CD4-positive, CD25-positive, alpha-beta regulatory T cell (primary cell): Measurements from ENCODE around the gene MCAT. TPM values are rescaled to one million over a fixed set of nuclear protein-coding genes. Genes with fewer than 3 reads are reported as not detected.
A peak's percentile ranks its signal among the peaks of the same experiment; 100 is the strongest.

Experiments
- ATAC-seq, 2 donors: fragments of 150-1000 bp; cut with Tn5 transposase; one replicate each; pipeline ENCODE4 v1.10.0; 2021; ENCODE audit warnings: low read depth in 2 of 2, moderate number of reproducible peaks in 2 of 2, moderate library complexity in 1 of 2
- DNase-seq, 3 donors: peaks; one replicate each; pipeline versions ENCODE4 v3.0.0 to v3.0.0-alpha.2; 2012 to 2022; ENCODE audit warnings: mixed read lengths in 1 of 3
- H3K27ac ChIP-seq: one replicate; pipeline ENCODE4 v1.7.0; 2013; ENCODE audit warnings: mild to moderate bottlenecking, low read length; ENCODE audit not compliant: insufficient read depth, poor library complexity, severe bottlenecking
- H3K27me3 ChIP-seq: one replicate; pipeline ENCODE4 v1.7.0; 2013; ENCODE audit warnings: low read length; ENCODE audit not compliant: control insufficient read depth, insufficient read depth
- H3K36me3 ChIP-seq: one replicate; pipeline ENCODE4 v1.7.0; 2013; ENCODE audit warnings: mild to moderate bottlenecking, low read length, moderate library complexity; ENCODE audit not compliant: control insufficient read depth, insufficient read depth
- H3K4me1 ChIP-seq: 2 replicates; pipeline ENCODE4 v1.7.0; 2013; ENCODE audit warnings: mild to moderate bottlenecking, low read length; ENCODE audit not compliant: insufficient read depth, control insufficient read depth, poor library complexity, severe bottlenecking
- H3K4me3 ChIP-seq: one replicate; pipeline ENCODE4 v1.7.0; 2013; ENCODE audit warnings: low read depth, mild to moderate bottlenecking, low read length, moderate library complexity
- H3K9me3 ChIP-seq, 2 experiments: 1 replicate in 1 of 2; 2 replicates in 1 of 2; pipeline ENCODE4 v1.7.0; 2013; ENCODE audit warnings: low read length in 2 of 2, mild to moderate bottlenecking in 1 of 2, moderate library complexity in 1 of 2; ENCODE audit not compliant: control insufficient read depth in 2 of 2
- H3K27ac Mint-ChIP-seq, 3 donors: one replicate each; pipeline ENCODE4 v1.8.0; 2020 to 2022; ENCODE audit warnings: mild to moderate bottlenecking in 3 of 3, mixed read lengths in 3 of 3, moderate library complexity in 2 of 3
- H3K27me3 Mint-ChIP-seq: one replicate; pipeline ENCODE4 v1.8.0; 2022; ENCODE audit warnings: mild to moderate bottlenecking, mixed read lengths
- H3K36me3 Mint-ChIP-seq: one replicate; pipeline ENCODE4 v1.8.0; 2020; ENCODE audit warnings: mixed read lengths
- H3K4me1 Mint-ChIP-seq, 4 donors: one replicate each; pipeline ENCODE4 v1.8.0; 2020 to 2022; ENCODE audit warnings: mixed read lengths in 4 of 4, mild to moderate bottlenecking in 1 of 4
- H3K4me3 Mint-ChIP-seq, 4 donors: one replicate each; pipeline ENCODE4 v1.8.0; 2020 to 2022; ENCODE audit warnings: mild to moderate bottlenecking in 4 of 4, mixed read lengths in 4 of 4, moderate library complexity in 3 of 4
- H3K9me3 Mint-ChIP-seq, 7 donors: one replicate each; pipeline ENCODE4 v1.8.0; 2020 to 2022; ENCODE audit warnings: mixed read lengths in 7 of 7, mild to moderate bottlenecking in 3 of 7, moderate library complexity in 2 of 7
- polyA plus RNA-seq, 4 donors: library from polyadenylated mRNA; unstranded; fragments of 300-500 nt; fragmentation: Illumina TruSeq; gene quantifications; one replicate each; pipeline ENCODE4 v1.2.3, GENCODE V29; 2021
- total RNA-seq: library from RNA; stranded (reverse); gene quantifications from one replicate; pipeline ENCODE4 v1.2.3, GENCODE V29; 2022

The MCAT gene
- total and polyA plus RNA-seq, 5 donors from 2014 or later = 5.4 to 9.8 (median 8.4) TPM

DNA sequence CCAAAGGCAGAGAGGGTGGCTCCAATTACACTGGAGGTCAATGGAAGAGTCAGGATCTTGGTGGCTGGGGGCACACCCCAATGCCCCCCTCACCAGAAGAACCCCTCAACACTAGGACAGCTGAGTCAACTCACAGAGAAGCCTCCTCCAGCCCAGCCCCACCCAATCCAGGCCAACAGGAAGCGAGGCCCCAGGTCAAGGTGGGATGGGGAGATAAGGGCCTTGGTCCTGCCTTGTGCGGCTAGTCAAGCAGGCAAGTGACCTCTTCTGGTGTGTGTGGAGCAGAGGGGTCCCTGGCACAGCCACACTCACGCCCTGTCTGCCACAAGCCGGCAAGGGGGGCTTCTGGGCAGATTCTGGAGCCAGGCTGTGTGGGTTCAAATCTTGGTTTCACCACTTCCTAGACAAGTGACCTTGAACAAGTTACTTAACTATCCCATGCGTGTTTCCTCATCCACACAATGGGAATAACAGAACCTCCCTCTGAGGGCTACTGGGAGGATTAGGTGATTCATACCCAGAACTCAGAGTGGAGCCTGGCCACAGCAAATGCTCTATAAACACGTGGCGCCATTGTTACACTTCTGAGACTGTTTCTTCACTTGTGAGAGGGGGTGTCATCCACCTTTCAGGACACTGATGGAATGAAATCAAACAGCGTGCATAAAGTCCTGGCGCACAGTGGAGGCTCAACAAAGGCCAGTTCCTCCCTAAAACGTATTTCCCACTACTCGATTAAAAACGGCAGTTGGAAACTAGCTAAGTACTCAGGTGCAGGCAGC lies 40.5 kb upstream of the MCAT start:
- Mint-ChIP-seq H3K4me3 (peak overlapping the region in 3 of 4 donors; percentile 70 to 88 (median 87)), H3K9me3 (peaks cover 0 to 1% (median 0%) of the 10 kb centered on the region in 7 donors), H3K27ac (peak overlapping the region in 1 of 3 donors; percentile 64), H3K4me1 (peaks cover 2 to 32% (median 15%) of the 10 kb centered on the region in 4 donors), H3K36me3 (peaks cover 3% of the 10 kb centered on the region), H3K27me3 (no peaks in the 10 kb centered on the region)
- Histone ChIP-seq H3K27ac (no peak overlapping the region), H3K4me1 (peaks cover 17% of the 10 kb centered on the region), H3K36me3 (peaks cover 9% of the 10 kb centered on the region), H3K9me3 (no peaks in the 10 kb centered on the region), H3K27me3 (no peaks in the 10 kb centered on the region), H3K4me3 (no peak overlapping the region)
- no peak for ATAC-seq
- DNase-seq = no peak

DNA sequence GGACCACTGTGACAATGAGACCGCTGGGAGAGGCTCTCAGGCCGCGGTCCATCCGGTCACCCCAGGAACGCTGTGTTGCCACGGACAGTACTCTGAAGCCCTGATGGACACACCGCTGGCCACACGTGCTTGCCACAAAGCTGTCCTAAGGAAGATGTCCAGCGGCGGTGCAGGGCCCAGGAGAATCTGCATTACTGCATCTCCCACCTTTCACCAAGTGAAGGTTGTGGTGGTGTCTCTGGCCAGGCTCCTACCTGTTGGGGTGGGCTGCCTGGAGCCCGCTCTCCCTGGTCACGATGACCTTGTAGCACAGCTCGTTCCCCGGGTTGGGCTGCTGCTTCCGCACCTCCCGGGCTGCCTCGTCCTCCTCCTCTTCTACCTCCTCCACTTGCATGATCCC lies 39.5 kb upstream of the MCAT start:
- peaks cover 14% of the 10 kb centered on the region for H3K4me1 ChIP-seq
- ATAC-seq = no peak
- H3K27me3 ChIP-seq = no peaks in the 10 kb centered on the region
- H3K9me3 Mint-ChIP-seq = peaks cover 0 to 1% (median 0%) of the 10 kb centered on the region in 7 donors
- H3K27ac ChIP-seq = no peak overlapping the region
- H3K4me3 Mint-ChIP-seq = no peak overlapping the region
- H3K9me3 ChIP-seq = no peaks in the 10 kb centered on the region
- H3K27me3 Mint-ChIP-seq = no peaks in the 10 kb centered on the region
- no peak for DNase-seq
- peaks cover 0 to 27% (median 12%) of the 10 kb centered on the region in 4 donors for H3K4me1 Mint-ChIP-seq
- peaks cover 3% of the 10 kb centered on the region for H3K36me3 Mint-ChIP-seq
- peaks cover 10% of the 10 kb centered on the region for H3K36me3 ChIP-seq
- no peak overlapping the region for H3K4me3 ChIP-seq
- H3K27ac Mint-ChIP-seq = peak overlapping the region in 1 of 3 donors; percentile 73

DNA sequence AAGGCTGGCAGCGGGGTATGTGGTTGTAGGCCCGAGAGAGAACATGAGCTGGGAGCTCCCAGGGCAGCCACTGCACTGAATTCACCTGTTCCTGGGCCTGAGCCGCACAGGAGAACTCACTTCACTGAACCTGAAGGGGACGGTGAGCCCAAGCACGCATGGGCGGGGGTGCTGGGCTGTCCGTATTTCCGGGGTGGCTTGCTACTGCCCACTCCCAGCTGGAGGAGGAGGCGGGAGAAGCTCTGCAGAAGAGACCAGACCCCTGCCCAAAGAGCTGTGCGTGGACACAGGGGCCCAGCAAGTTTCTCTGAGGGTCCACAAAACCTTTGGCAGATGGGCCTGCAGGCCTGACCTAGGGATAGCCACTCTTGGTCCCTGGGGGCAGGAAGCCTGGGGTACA lies 38.9 kb upstream of the MCAT start:
- peaks cover 3% of the 10 kb centered on the region for H3K36me3 Mint-ChIP-seq
- H3K36me3 ChIP-seq = peaks cover 10% of the 10 kb centered on the region
- H3K27ac Mint-ChIP-seq = no peak overlapping the region

DNA sequence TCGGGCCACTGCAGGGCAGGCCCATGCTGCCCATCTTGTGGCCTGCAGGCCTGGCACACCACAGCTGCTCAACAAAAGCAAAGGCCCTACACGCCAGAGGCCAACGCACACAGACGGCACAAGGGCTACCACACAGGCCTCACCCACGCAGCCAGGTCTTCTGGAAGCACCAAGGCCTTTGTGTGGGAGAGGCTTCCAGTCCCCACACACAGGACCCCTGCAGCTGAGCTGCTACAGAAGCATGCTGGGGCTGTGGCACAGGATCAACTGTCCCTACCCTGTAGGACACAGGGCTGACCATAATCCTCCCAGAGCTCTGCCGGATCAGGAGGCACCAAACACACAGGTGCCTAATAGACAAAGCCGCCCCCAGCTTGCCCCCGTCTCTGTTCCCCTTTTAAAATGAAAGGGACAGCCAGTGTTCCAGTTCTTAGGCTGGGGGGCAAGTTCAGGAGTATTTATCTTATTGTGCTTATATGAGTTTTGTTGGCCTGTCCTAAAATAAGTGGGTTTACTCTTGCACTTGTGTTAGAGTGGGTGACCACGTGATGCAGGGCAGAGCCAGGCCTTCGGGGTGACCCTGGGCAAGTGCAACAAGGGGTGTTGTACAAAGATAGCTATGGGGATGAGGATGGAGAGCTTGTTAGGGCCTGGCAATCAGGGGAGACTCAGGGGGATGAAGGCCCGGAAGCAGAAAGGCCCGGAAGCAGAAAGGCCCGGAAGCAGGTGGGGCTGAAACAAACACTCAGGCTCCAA lies 38.3 kb upstream of the MCAT start:
- peaks cover 3% of the 10 kb centered on the region for H3K36me3 Mint-ChIP-seq
- Histone ChIP-seq H3K27me3 (no peaks in the 10 kb centered on the region), H3K4me3 (no peak overlapping the region), H3K9me3 (no peaks in the 10 kb centered on the region), H3K4me1 (peaks cover 12% of the 10 kb centered on the region), H3K36me3 (peaks cover 10% of the 10 kb centered on the region), H3K27ac (no peak overlapping the region)
- H3K4me3 Mint-ChIP-seq = peak overlapping the region in 1 of 4 donors; percentile 52
- ATAC-seq (no peak), DNase-seq (no peak)
- H3K9me3 Mint-ChIP-seq = peaks cover 0 to 1% (median 0%) of the 10 kb centered on the region in 7 donors
- no peaks in the 10 kb centered on the region for H3K27me3 Mint-ChIP-seq
- H3K4me1 Mint-ChIP-seq = peaks cover 0 to 25% (median 11%) of the 10 kb centered on the region in 4 donors
- peak overlapping the region in 1 of 3 donors; percentile 42 for H3K27ac Mint-ChIP-seq

More for the DNA sequence above, 38.9 kb upstream of the MCAT start:
- DNase-seq = no peak
- H3K4me3 Mint-ChIP-seq = peak overlapping the region in 1 of 4 donors; percentile 52
- no peak overlapping the region for H3K27ac ChIP-seq
- H3K27me3 Mint-ChIP-seq = no peaks in the 10 kb centered on the region
- peaks cover 0 to 1% (median 0%) of the 10 kb centered on the region in 7 donors for H3K9me3 Mint-ChIP-seq
- H3K4me1 ChIP-seq = peaks cover 13% of the 10 kb centered on the region
- no peaks in the 10 kb centered on the region for H3K9me3 ChIP-seq
- H3K4me1 Mint-ChIP-seq = peaks cover 0 to 25% (median 11%) of the 10 kb centered on the region in 4 donors
- H3K4me3 ChIP-seq = no peak overlapping the region
- ATAC-seq = no peak
- no peaks in the 10 kb centered on the region for H3K27me3 ChIP-seq

DNA sequence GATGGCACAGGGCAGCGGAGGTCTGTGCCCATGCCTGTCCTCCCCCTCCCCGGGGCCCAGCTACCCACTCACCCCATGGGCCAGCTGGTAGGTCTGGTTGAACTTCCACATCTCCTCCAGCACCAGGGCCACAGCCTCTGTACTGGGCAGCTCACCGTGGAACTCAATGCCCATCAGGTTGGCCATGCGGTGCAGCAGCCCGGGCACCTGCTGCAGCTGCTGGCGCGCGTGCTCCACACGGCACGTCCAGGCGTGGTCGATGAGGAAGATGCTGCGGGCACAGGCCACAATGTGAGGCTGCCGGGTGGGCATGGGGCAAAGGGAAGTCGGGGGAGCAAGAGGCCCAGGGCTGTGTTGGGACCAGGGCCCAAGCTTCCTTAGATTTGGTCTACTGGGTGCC lies 37.5 kb upstream of the MCAT start:
- no peaks in the 10 kb centered on the region for H3K9me3 ChIP-seq
- peaks cover 0 to 19% (median 11%) of the 10 kb centered on the region in 4 donors for H3K4me1 Mint-ChIP-seq
- H3K4me3 Mint-ChIP-seq = no peak overlapping the region
- H3K27ac Mint-ChIP-seq = no peak overlapping the region
- no peaks in the 10 kb centered on the region for H3K27me3 ChIP-seq
- H3K27me3 Mint-ChIP-seq = no peaks in the 10 kb centered on the region
- H3K27ac ChIP-seq = no peak overlapping the region
- DNase-seq (no peak), ATAC-seq (no peak)
- H3K36me3 Mint-ChIP-seq = peaks cover 3% of the 10 kb centered on the region
- H3K36me3 ChIP-seq = peaks cover 10% of the 10 kb centered on the region
- peaks cover 0 to 1% (median 0%) of the 10 kb centered on the region in 7 donors for H3K9me3 Mint-ChIP-seq
- no peak overlapping the region for H3K4me3 ChIP-seq
- H3K4me1 ChIP-seq = peaks cover 4% of the 10 kb centered on the region

DNA sequence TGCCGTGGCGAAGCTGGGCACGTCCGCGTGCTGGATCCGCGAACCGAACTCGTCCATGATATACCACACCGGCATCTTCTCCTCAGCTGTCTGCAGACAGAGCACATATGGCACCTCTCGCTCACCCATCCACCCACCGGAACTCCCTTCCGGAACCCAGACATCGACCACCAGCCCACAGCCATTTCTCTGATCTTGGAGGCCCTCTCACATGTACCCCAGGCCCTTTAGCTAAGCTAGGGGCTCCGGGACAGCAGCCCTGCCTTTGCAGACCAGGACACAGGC lies 36.7 kb upstream of the MCAT start:
- Histone ChIP-seq H3K27me3 (no peaks in the 10 kb centered on the region), H3K36me3 (peaks cover 10% of the 10 kb centered on the region), H3K4me3 (no peak overlapping the region), H3K27ac (no peak overlapping the region), H3K9me3 (no peaks in the 10 kb centered on the region), H3K4me1 (no peaks in the 10 kb centered on the region)
- peaks cover 0 to 1% (median 0%) of the 10 kb centered on the region in 7 donors for H3K9me3 Mint-ChIP-seq
- H3K36me3 Mint-ChIP-seq = peaks cover 3% of the 10 kb centered on the region
- no peak for DNase-seq
- peaks cover 0 to 13% (median 8%) of the 10 kb centered on the region in 4 donors for H3K4me1 Mint-ChIP-seq
- peak overlapping the region in 1 of 4 donors; percentile 44 for H3K4me3 Mint-ChIP-seq
- ATAC-seq = no peak
- H3K27ac Mint-ChIP-seq = peak overlapping the region in 1 of 3 donors; percentile 92
- H3K27me3 Mint-ChIP-seq = no peaks in the 10 kb centered on the region

DNA sequence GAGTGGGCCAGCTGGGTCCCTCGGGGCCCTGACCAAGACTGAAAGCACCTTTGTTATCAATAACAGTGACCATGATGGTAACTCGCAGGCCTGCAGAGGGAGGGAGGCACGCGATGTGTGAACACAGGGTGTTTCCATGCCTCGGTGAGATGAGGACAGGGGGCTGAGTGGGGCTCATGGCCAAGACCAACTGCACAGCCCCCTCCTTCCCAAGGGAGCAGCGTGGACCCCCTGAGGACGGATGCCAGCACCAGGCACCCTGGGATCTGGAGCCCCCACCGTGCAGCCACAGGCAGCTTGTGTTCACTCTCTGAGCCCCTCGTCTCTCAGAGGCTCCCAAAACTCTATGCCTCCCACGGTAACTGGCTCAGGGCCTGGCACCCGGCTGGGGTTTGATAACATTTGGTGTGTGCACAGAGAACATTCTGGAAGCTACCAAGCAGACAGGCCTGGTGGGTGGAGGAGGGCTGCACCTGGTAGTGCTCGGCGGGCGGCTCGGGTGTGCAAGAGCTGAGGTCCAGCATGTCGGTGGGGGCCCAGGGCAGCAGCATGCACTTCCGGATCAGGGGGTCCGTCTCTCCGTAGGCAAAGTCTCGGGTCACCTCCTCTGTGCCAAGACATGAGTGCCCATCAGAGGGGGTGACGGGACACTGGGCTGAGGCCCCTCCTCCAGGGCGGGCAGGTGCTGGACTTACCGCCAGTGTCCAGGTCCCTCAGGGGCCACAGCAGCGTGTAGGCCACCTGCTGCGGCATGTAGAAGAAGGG lies 36.1 kb upstream of the MCAT start:
- DNase-seq (no peak), ATAC-seq (no peak)
- H3K36me3 ChIP-seq = peaks cover 10% of the 10 kb centered on the region
- no peaks in the 10 kb centered on the region for H3K4me1 ChIP-seq
- Mint-ChIP-seq H3K27me3 (no peaks in the 10 kb centered on the region), H3K9me3 (peaks cover 0 to 1% (median 0%) of the 10 kb centered on the region in 7 donors), H3K4me3 (peak overlapping the region in 1 of 4 donors; percentile 44), H3K27ac (peak overlapping the region in 1 of 3 donors; percentile 92), H3K36me3 (peaks cover 3% of the 10 kb centered on the region), H3K4me1 (peaks cover 0 to 12% (median 6%) of the 10 kb centered on the region in 4 donors)
- no peak overlapping the region for H3K27ac ChIP-seq
- H3K27me3 ChIP-seq = no peaks in the 10 kb centered on the region
- H3K4me3 ChIP-seq = no peak overlapping the region
- no peaks in the 10 kb centered on the region for H3K9me3 ChIP-seq
